ENCODE measurements around the gene CDH13. TPM values are rescaled to one million over a fixed set of nuclear protein-coding genes. Genes with fewer than 3 reads are reported as not detected.

The CDH13 gene
- total and polyA plus RNA-seq, 9 donors, result 1.9 to 34.2 (median 4.8) TPM

DNA sequence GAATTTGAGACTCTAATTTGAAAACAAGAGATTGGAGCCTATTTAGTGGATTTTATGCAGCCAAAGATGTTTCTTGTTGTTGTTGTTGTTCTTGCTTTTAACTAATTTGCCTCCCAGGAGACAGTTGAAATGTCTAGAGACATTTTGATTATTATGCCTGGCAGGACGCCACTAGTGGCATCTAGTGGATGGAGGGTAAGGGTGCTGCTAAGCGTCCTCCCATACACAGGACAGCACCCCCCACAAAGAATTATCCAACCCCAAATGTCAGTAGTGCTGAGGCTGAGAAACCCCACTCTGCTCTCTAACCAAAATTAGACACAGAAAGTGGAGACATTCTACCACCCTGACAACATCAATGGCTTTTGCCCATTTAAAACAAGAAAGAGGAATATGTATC is 1165.6 kb downstream of the CDH13 start:
- TF ChIP-seq, protein P1, sequence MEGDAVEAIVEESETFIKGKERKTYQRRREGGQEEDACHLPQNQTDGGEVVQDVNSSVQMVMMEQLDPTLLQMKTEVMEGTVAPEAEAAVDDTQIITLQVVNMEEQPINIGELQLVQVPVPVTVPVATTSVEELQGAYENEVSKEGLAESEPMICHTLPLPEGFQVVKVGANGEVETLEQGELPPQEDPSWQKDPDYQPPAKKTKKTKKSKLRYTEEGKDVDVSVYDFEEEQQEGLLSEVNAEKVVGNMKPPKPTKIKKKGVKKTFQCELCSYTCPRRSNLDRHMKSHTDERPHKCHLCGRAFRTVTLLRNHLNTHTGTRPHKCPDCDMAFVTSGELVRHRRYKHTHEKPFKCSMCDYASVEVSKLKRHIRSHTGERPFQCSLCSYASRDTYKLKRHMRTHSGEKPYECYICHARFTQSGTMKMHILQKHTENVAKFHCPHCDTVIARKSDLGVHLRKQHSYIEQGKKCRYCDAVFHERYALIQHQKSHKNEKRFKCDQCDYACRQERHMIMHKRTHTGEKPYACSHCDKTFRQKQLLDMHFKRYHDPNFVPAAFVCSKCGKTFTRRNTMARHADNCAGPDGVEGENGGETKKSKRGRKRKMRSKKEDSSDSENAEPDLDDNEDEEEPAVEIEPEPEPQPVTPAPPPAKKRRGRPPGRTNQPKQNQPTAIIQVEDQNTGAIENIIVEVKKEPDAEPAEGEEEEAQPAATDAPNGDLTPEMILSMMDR (IDR thresholded peaks at IDR 0.05), result no peak
- TF ChIP-seq EP300 (IDR thresholded peaks at IDR 0.05) (no peak), POLR2A (IDR thresholded peaks at IDR 0.05) (no peak)
- DNase-seq, result no peak
- H3K9me3 ChIP-seq, result peaks cover 0 to 6% of the 10 kb centered on the region in 2 donors
- no peaks in the 10 kb centered on the region for H3K27me3 ChIP-seq
- no peaks in the 10 kb centered on the region for H3K36me3 ChIP-seq
- WGBS, 3 donors, result 72 to 78% (median 75%) methylated on average over 2 of the region's 2 CpGs
- intact Hi-C loops (cut with DNase I), result no loop called here
- H3K4me3 ChIP-seq, result no peak overlapping the region
- H3K27ac ChIP-seq, result no peak overlapping the region
- no peaks in the 10 kb centered on the region for H3K4me1 ChIP-seq (ENCODE audit: insufficient read depth)

DNA sequence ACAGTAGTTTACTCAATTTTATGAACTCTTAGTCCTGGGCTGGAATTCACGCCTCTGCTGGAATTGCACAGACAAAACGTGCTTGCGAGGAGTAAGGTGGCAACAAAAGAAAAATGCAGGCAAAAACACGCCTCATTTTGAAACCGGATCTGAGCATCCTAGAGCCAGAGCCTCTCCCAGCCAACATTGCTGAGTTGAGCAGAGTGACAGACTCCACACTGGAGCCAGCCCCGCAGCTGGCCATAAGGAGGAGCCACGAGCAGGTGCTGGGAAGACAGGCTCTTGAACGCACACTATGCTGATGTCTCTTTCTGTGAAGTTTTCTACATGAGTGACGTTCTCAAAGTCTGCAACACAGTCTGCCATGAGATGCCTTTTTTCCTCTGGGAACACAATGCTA is 1166.4 kb downstream of the CDH13 start:
- WGBS, 3 donors, result 57 to 71% (median 59%) methylated on average over 9 of the region's 9 CpGs

DNA sequence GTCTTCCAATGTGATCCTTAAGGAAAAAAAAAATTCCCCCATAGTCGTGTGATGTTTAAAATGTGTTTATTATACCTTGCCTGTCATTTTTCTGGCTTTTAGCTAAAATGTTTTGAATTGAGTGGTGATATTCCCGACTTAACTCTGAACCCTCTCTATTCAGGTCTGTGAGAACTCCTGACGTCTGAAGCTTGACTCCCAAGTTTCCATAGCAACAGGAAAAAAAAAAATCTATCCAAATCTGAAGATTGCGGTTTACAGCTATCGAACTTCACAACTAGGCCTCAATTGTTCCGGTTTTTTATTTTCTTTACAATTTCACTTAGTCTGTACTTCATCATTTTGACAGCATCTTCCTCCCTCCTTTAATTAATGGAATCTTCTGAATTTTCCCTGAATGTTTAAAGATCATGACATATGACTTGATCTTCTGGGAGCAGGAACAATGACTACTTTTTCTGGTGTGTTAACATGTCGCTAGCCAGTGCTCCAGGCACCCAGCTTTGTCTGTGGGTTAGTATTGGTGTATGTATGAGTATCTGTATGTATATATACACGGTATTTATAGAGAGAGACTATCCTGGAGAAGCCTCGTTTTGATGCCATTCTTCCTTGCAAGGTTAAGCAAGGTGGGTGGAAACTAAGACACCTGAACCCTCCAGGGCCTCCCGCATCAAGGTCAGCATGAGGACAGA is 1168.2 kb downstream of the CDH13 start:
- H3K27me3 ChIP-seq, result no peaks in the 10 kb centered on the region
- WGBS, 3 donors, result 29 to 47% (median 35%) methylated on average over 10 of the region's 10 CpGs
- H3K4me3 ChIP-seq, result no peak overlapping the region
- peaks cover 0 to 6% of the 10 kb centered on the region in 2 donors for H3K9me3 ChIP-seq
- DNase-seq, result no peak
- no peak overlapping the region for H3K27ac ChIP-seq
- intact Hi-C loops (cut with DNase I), result no loop called here
- no peaks in the 10 kb centered on the region for H3K36me3 ChIP-seq
- TF ChIP-seq POLR2A (IDR thresholded peaks at IDR 0.05) (no peak), EP300 (IDR thresholded peaks at IDR 0.05) (no peak)
- TF ChIP-seq, protein P1 (IDR thresholded peaks at IDR 0.05), result no peak
- no peaks in the 10 kb centered on the region for H3K4me1 ChIP-seq (ENCODE audit: insufficient read depth)

More for the DNA sequence above, 1166.4 kb downstream of the CDH13 start:
- DNase-seq, result no peak
- no peaks in the 10 kb centered on the region for H3K4me1 ChIP-seq (ENCODE audit: insufficient read depth)
- H3K27ac ChIP-seq, result no peak overlapping the region
- H3K9me3 ChIP-seq, result peaks cover 0 to 6% of the 10 kb centered on the region in 2 donors
- H3K4me3 ChIP-seq, result no peak overlapping the region
- H3K27me3 ChIP-seq, result no peaks in the 10 kb centered on the region
- intact Hi-C loops (cut with DNase I), result no loop called here
- no peaks in the 10 kb centered on the region for H3K36me3 ChIP-seq
- no peak for TF ChIP-seq POLR2A (IDR thresholded peaks at IDR 0.05)
- TF ChIP-seq, protein P1 (IDR thresholded peaks at IDR 0.05), result no peak
- no peak for TF ChIP-seq EP300 (IDR thresholded peaks at IDR 0.05)

DNA sequence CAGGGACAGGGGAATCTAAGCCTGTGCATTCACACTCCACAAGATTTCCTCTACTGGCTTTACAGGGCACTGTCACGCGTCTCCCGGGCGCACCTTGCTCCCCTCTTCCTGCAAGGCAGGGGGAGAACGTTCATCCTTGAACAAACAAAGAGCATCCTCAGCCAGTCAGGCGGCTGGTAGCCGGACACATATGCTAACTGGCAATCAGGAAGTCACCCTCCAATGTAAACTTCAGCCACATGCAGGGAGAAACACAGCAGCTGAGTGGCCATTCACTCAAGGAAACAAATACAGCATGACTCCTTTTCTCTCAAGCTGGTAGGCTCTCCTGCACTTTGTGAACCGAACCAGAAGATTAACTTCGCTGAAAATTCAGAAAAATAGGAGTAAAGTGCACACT is 1170.2 kb downstream of the CDH13 start:
- intact Hi-C loops (cut with DNase I), result no loop called here
- no peak for DNase-seq
- Histone ChIP-seq H3K4me1 (ENCODE audit: insufficient read depth) (no peaks in the 10 kb centered on the region), H3K9me3 (peaks cover 0 to 6% of the 10 kb centered on the region in 2 donors), H3K27ac (no peak overlapping the region), H3K27me3 (no peaks in the 10 kb centered on the region), H3K36me3 (no peaks in the 10 kb centered on the region), H3K4me3 (no peak overlapping the region)
- TF ChIP-seq POLR2A (IDR thresholded peaks at IDR 0.05), result no peak
- no peak for TF ChIP-seq EP300 (IDR thresholded peaks at IDR 0.05)
- TF ChIP-seq, protein P1 (IDR thresholded peaks at IDR 0.05), result no peak
- 73 to 82% (median 75%) methylated on average over 9 of the region's 9 CpGs for WGBS, 3 donors
